Progenitor cell of endocrine pancreas (in vitro differentiated cells): ENCODE measurements around the gene SLK. TPM values are rescaled to one million over a fixed set of nuclear protein-coding genes. Genes with fewer than 3 reads are reported as not detected.

Experiments
- DNase-seq: peaks from one replicate; pipeline ENCODE4 v3.0.0; 2021; ENCODE audit warnings: low spot score; ENCODE audit not compliant: unreplicated experiment
- H3K27ac Mint-ChIP-seq: 2 replicates; pipeline ENCODE4 v1.8.0; 2021; ENCODE audit warnings: mild to moderate bottlenecking, moderate library complexity, mixed read lengths
- H3K27me3 Mint-ChIP-seq: 2 replicates; pipeline ENCODE4 v1.8.0; 2021; ENCODE audit warnings: mixed read lengths
- H3K36me3 Mint-ChIP-seq: 2 replicates; pipeline ENCODE4 v1.8.0; 2022; ENCODE audit warnings: mixed read lengths; ENCODE audit not compliant: insufficient read depth
- H3K4me1 Mint-ChIP-seq: 2 replicates; pipeline ENCODE4 v1.8.0; 2021; ENCODE audit warnings: low read depth, mixed read lengths
- H3K4me3 Mint-ChIP-seq: 2 replicates; pipeline ENCODE4 v1.8.0; 2021; ENCODE audit warnings: low read depth, mild to moderate bottlenecking, moderate library complexity, mixed read lengths
- H3K9me3 Mint-ChIP-seq: 2 replicates; pipeline ENCODE4 v1.8.0; 2021; ENCODE audit warnings: low read depth, mixed read lengths
- CTCF ChIP-seq: fragments of 200-600 bp; sonication (generic); IDR thresholded peaks from one replicate; pipeline ENCODE4 v1.5.0; 2021; ENCODE audit warnings: antibody characterized with exemption, mild to moderate bottlenecking; ENCODE audit not compliant: unreplicated experiment
- microRNA-seq: library from miRNA; unstranded; fragments of <30 nt; microRNA quantifications from one replicate; pipeline ENCODE4 v1.1.0, GENCODE V29; 2020; ENCODE audit warnings: borderline number of aligned reads; ENCODE audit not compliant: unreplicated experiment
- total RNA-seq: library from RNA; stranded (reverse); gene quantifications from 2 replicates; pipeline ENCODE4 v1.2.1, GENCODE V29; 2021

SLK gene
- total RNA-seq, 1 donor from 2014 or later, result 29.8 TPM

GRCh38 chr10:104076743-104077160, 109.8 kb downstream of the SLK start:
- no peaks in the 10 kb centered on the region for H3K36me3 Mint-ChIP-seq
- no peak for TF ChIP-seq CTCF
- peaks cover 4% of the 10 kb centered on the region for H3K4me1 Mint-ChIP-seq
- DNase-seq, result no peak
- no peak overlapping the region for H3K4me3 Mint-ChIP-seq
- H3K27ac Mint-ChIP-seq, result no peak overlapping the region
- H3K9me3 Mint-ChIP-seq, result no peaks in the 10 kb centered on the region
- H3K27me3 Mint-ChIP-seq, result peaks cover 1% of the 10 kb centered on the region

GRCh38 chr10:104077247-104077646, 110.3 kb downstream of the SLK start:
- no peak for DNase-seq
- H3K27ac Mint-ChIP-seq, result no peak overlapping the region
- no peak for TF ChIP-seq CTCF
- peaks cover 4% of the 10 kb centered on the region for H3K4me1 Mint-ChIP-seq
- H3K9me3 Mint-ChIP-seq, result no peaks in the 10 kb centered on the region
- H3K27me3 Mint-ChIP-seq, result no peaks in the 10 kb centered on the region
- H3K36me3 Mint-ChIP-seq, result no peaks in the 10 kb centered on the region
- H3K4me3 Mint-ChIP-seq, result no peak overlapping the region

- no peaks in the 10 kb centered on the region for H3K36me3 Mint-ChIP-seq
- DNase-seq, result no peak
- H3K27ac Mint-ChIP-seq, result no peak overlapping the region
- no peak for TF ChIP-seq CTCF
- no peak overlapping the region for H3K4me3 Mint-ChIP-seq
- H3K27me3 Mint-ChIP-seq, result no peaks in the 10 kb centered on the region
- no peaks in the 10 kb centered on the region for H3K9me3 Mint-ChIP-seq
- peaks cover 6% of the 10 kb centered on the region for H3K4me1 Mint-ChIP-seq
Measured at GRCh38 chr10:104077663-104078151, 110.8 kb downstream of the SLK start.

Small RNA genes within 50 kb of the gene (microRNA-seq; reads per million reads assigned to microRNA genes)
- gene MIR936, result not detected

Other genes with a start within 250 kb of the SLK start
- gene SH3PXD2A, start 111.6 kb upstream of the SLK start, total RNA-seq, result 25.5 and 28.0 TPM in 2 replicates
- gene STN1, start 49.0 kb upstream of the SLK start, total RNA-seq, result 13.6 and 15.7 TPM in 2 replicates
- 0.78 and 0.86 TPM in 2 replicates for gene COL17A1, start 118.7 kb downstream of the SLK start, total RNA-seq
- gene SFR1, start 155.0 kb downstream of the SLK start, total RNA-seq, result 6.9 and 7.1 TPM in 2 replicates